ENCODE data around the gene ANK2.
A peak's percentile ranks its signal among the peaks of the same experiment; 100 is the strongest.

ANK2 gene

GRCh38 chr4:113398441-113399143 is 349.1 kb downstream of the ANK2 start:
- DNase-seq (ENCODE audit: low spot score), result no peak

- no peak for DNase-seq (ENCODE audit: low spot score)
Observed at GRCh38 chr4:113404167-113404571, 354.7 kb downstream of the ANK2 start.

GRCh38 chr4:113404841-113405240 is 355.4 kb downstream of the ANK2 start:
- no peak for DNase-seq (ENCODE audit: low spot score)

GRCh38 chr4:113405874-113406722 is 356.6 kb downstream of the ANK2 start:
- DNase-seq (ENCODE audit: low spot score), result no peak

- no peak for DNase-seq (ENCODE audit: low spot score)
Observed at GRCh38 chr4:113406723-113407016, 357.2 kb downstream of the ANK2 start.

GRCh38 chr4:113407409-113407808 is 358.0 kb downstream of the ANK2 start:
- no peak for DNase-seq (ENCODE audit: low spot score)

GRCh38 chr4:113409181-113409580 is 359.7 kb downstream of the ANK2 start:
- no peak for DNase-seq (ENCODE audit: low spot score)

GRCh38 chr4:113410686-113411085 is 361.2 kb downstream of the ANK2 start:
- DNase-seq (ENCODE audit: low spot score), result no peak

- DNase-seq (ENCODE audit: low spot score), result no peak
Observed at GRCh38 chr4:113411496-113411938, 362.1 kb downstream of the ANK2 start.

- no peak for DNase-seq (ENCODE audit: low spot score)
Observed at GRCh38 chr4:113419631-113420030, 370.2 kb downstream of the ANK2 start.

- DNase-seq (ENCODE audit: low spot score), result no peak
Observed at GRCh38 chr4:113420938-113421337, 371.5 kb downstream of the ANK2 start.

- no peak for DNase-seq (ENCODE audit: low spot score)
Observed at GRCh38 chr4:113423631-113424030, 374.2 kb downstream of the ANK2 start.

- peak; percentile 3 for DNase-seq (ENCODE audit: low spot score)
Observed at GRCh38 chr4:113433116-113433515, 383.7 kb downstream of the ANK2 start.
